Measurements from ENCODE around the gene TPGS1. TPM values are rescaled to one million over a fixed set of nuclear protein-coding genes. Genes with fewer than 3 reads are reported as not detected.

TPGS1 gene
- total RNA-seq, 1 donor from 2014 or later = 19.9 TPM

GRCh38 chr19:497491-497868, 9.8 kb upstream of the TPGS1 start:
- Histone ChIP-seq H3K27me3 (peaks cover 34% of the 10 kb centered on the region), H3K4me3 (no peak overlapping the region), H3K4me1 (no peaks in the 10 kb centered on the region), H3K9me3 (no peaks in the 10 kb centered on the region), H3K27ac (no peak overlapping the region), H3K36me3 (no peaks in the 10 kb centered on the region)
- DNase-seq = peak; percentile 65
- ATAC-seq = no peak
- intact Hi-C loops (cut with DNase I) = no loop called here
- TF ChIP-seq, protein P1, sequence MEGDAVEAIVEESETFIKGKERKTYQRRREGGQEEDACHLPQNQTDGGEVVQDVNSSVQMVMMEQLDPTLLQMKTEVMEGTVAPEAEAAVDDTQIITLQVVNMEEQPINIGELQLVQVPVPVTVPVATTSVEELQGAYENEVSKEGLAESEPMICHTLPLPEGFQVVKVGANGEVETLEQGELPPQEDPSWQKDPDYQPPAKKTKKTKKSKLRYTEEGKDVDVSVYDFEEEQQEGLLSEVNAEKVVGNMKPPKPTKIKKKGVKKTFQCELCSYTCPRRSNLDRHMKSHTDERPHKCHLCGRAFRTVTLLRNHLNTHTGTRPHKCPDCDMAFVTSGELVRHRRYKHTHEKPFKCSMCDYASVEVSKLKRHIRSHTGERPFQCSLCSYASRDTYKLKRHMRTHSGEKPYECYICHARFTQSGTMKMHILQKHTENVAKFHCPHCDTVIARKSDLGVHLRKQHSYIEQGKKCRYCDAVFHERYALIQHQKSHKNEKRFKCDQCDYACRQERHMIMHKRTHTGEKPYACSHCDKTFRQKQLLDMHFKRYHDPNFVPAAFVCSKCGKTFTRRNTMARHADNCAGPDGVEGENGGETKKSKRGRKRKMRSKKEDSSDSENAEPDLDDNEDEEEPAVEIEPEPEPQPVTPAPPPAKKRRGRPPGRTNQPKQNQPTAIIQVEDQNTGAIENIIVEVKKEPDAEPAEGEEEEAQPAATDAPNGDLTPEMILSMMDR (IDR thresholded peaks at IDR 0.05) = no peak

GRCh38 chr19:497869-498510, 9.3 kb upstream of the TPGS1 start:
- intact Hi-C loops (cut with DNase I) = no loop called here
- H3K27ac ChIP-seq = no peak overlapping the region
- H3K27me3 ChIP-seq = peaks cover 34% of the 10 kb centered on the region
- no peaks in the 10 kb centered on the region for H3K4me1 ChIP-seq
- TF ChIP-seq, protein P1 (IDR thresholded peaks at IDR 0.05) = no peak
- no peaks in the 10 kb centered on the region for H3K36me3 ChIP-seq
- ATAC-seq (no peak), DNase-seq (no peak)
- no peak overlapping the region for H3K4me3 ChIP-seq
- no peaks in the 10 kb centered on the region for H3K9me3 ChIP-seq

GRCh38 chr19:498511-498891, 8.8 kb upstream of the TPGS1 start:
- no peak overlapping the region for H3K4me3 ChIP-seq
- no peak for DNase-seq
- H3K27ac ChIP-seq = no peak overlapping the region
- TF ChIP-seq, protein P1 (IDR thresholded peaks at IDR 0.05) = no peak
- intact Hi-C loops (cut with DNase I) = no loop called here
- no peaks in the 10 kb centered on the region for H3K36me3 ChIP-seq
- no peaks in the 10 kb centered on the region for H3K4me1 ChIP-seq
- no peaks in the 10 kb centered on the region for H3K9me3 ChIP-seq
- peaks cover 34% of the 10 kb centered on the region for H3K27me3 ChIP-seq
- ATAC-seq = no peak

DNA sequence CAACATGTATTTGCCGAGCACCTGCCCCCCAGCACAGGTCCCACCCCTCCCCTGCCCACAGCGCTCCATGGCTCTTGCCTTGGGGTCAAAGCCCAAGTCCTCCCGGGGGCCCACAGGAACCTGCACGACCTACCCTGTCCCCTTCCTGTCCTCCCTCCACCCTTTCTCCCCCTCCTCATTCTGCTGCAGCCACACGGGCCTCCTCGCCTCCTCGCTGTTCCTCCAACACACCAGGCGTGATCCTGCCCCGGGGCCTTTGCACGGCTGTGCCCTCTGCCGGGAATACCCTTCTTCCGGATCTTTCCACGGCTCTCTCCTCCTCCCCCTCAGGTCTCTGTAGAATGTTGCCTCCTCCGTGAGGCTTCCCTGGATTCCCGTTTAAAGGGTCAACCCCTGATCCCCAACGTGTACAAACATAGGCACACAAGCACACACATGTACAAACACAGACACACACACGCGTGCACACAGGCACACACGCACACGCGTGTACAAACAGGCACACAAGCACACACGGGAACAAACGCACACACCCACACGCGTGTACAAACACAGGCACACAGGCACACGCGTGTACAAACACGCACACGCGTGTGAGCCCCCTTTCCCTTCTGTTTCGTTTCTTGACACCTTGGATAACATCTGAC, 8.2 kb upstream of the TPGS1 start:
- DNase-seq = no peak
- no peak for ATAC-seq

DNA sequence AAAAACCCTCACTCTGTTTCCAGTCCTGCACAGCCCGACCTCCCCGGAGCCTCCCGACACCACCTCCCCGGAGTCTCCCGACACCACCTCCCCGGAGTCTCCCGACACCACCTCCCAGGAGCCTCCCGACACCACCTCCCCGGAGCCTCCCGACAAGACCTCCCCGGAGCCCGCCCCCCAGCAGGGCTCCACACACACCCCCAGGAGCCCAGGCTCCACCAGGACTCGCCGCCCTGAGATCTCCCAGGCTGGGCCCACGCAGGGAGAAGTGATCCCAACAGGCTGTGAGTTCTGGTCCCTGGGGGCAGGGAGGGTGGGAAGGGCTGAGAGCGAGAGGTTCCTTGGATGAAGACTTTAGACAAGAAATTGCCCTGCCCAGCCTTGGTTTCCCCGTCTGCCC, 5.7 kb upstream of the TPGS1 start:
- no peak for ATAC-seq
- Histone ChIP-seq H3K4me1 (peaks cover 6% of the 10 kb centered on the region), H3K27me3 (peaks cover 25% of the 10 kb centered on the region), H3K4me3 (no peak overlapping the region), H3K27ac (no peak overlapping the region), H3K9me3 (no peaks in the 10 kb centered on the region), H3K36me3 (no peaks in the 10 kb centered on the region)
- intact Hi-C loops (cut with DNase I) = no loop called here
- DNase-seq = no peak
- TF ChIP-seq, protein P1 (IDR thresholded peaks at IDR 0.05) = no peak

More for the DNA sequence above, 8.2 kb upstream of the TPGS1 start:
- Histone ChIP-seq H3K27ac (no peak overlapping the region), H3K4me1 (no peaks in the 10 kb centered on the region), H3K9me3 (no peaks in the 10 kb centered on the region), H3K27me3 (peaks cover 34% of the 10 kb centered on the region), H3K4me3 (no peak overlapping the region), H3K36me3 (no peaks in the 10 kb centered on the region)
- intact Hi-C loops (cut with DNase I) = no loop called here
- TF ChIP-seq, protein P1 (IDR thresholded peaks at IDR 0.05) = no peak
